Fibroblast of lung (primary cell): ENCODE measurements around the gene DDHD1.

Source experiments
- EZH2 ChIP-seq: IDR thresholded peaks from 2 replicates; pipeline ENCODE4 v1.5.1; 2012; ENCODE audit warnings: low read length, control low read depth, mild to moderate bottlenecking; ENCODE audit errors: missing control alignments
- TF ChIP-seq, protein P1 (sequence below), 2 donors: IDR thresholded peaks in 1 of 2; conservative IDR thresholded peaks in 1 of 2; 1 replicate in 1 of 2; 2 replicates in 1 of 2; pipeline ENCODE4 v1.5.1; 2011 to 2012; ENCODE audit warnings: low read length in 2 of 2, control low read depth in 1 of 2, inconsistent platforms in 1 of 2, low read depth in 1 of 2, mild to moderate bottlenecking in 1 of 2

DNA sequence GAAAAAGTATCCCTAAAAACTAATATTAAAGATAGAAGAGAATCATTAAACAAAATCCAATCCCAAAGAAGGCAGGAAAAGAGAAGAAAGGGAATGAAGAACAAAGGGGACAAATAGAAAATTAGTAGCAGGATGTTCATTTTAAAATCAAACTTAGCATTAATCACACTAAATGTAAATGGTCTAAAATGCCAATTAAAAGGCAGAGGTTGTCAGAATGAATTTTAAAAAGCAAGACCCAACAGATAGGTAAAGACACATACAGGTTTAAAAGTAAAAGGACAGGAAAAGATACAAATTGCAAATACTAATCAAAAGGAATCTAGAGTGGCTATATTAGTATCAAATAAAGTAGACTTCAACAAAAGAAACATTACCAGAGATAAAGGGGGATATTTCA, 12.5 kb downstream of the DDHD1 start:
- TF ChIP-seq, protein P1, sequence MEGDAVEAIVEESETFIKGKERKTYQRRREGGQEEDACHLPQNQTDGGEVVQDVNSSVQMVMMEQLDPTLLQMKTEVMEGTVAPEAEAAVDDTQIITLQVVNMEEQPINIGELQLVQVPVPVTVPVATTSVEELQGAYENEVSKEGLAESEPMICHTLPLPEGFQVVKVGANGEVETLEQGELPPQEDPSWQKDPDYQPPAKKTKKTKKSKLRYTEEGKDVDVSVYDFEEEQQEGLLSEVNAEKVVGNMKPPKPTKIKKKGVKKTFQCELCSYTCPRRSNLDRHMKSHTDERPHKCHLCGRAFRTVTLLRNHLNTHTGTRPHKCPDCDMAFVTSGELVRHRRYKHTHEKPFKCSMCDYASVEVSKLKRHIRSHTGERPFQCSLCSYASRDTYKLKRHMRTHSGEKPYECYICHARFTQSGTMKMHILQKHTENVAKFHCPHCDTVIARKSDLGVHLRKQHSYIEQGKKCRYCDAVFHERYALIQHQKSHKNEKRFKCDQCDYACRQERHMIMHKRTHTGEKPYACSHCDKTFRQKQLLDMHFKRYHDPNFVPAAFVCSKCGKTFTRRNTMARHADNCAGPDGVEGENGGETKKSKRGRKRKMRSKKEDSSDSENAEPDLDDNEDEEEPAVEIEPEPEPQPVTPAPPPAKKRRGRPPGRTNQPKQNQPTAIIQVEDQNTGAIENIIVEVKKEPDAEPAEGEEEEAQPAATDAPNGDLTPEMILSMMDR (conservative IDR thresholded peaks at IDR 0.05 in 1 of 2, IDR thresholded peaks at IDR 0.05 in 1 of 2; ENCODE audit: low read depth in 1 of 2, low read length in 2 of 2), result no peak
- no peak for TF ChIP-seq EZH2
